ENCODE measurements around the gene PTPRN2. TPM values are rescaled to one million over a fixed set of nuclear protein-coding genes. Genes with fewer than 3 reads are reported as not detected.
"Not testable (repeated sequence)": the region's sequence is repeated elsewhere in the genome, so short reads cannot be mapped to it uniquely, and the experiment has no call there.

PTPRN2 gene
- total RNA-seq, 1 experiment from 2014 or later = 0.11 TPM

DNA sequence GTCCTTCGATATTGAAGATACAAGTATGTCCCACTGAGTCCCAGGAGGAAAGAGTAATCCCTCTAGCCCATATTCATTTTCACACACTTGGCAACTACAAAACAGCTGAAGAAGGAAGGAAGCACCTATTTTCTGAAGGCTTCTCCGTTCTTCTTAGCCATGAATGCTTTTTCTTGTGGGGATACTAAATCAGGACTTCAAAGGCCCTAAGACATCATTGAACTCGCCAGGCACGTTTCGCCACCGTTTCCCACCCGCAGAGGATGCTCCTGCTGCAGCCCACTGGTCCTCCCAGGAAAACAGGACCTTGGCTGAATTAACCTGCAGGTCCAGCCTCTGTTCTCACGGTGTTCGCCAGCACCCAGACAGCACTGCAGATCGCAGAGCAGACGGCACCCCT is 689.4 kb downstream of the PTPRN2 start:
- no peaks in the 10 kb centered on the region for H3K9me3 ChIP-seq (ENCODE audit: low read depth, low read length, poor library complexity, severe bottlenecking)
- no peaks in the 10 kb centered on the region for H3K36me3 ChIP-seq (ENCODE audit: insufficient read depth, low read length, poor library complexity, severe bottlenecking)
- H3K4me1 ChIP-seq (ENCODE audit: insufficient read depth, low read length, poor library complexity, severe bottlenecking) = no peaks in the 10 kb centered on the region
- H3K27ac ChIP-seq (ENCODE audit: low read depth, low read length, poor library complexity, severe bottlenecking) = no peak overlapping the region
- ChIA-PET POLR2A (ENCODE audit: low non-redundant PET) (no interaction called here), CTCF (no interaction called here)
- no peak overlapping the region for H3K4me3 ChIP-seq (ENCODE audit: low read depth, low read length, poor library complexity, severe bottlenecking)
- no TSS peak for BruUV-seq (replicated peaks)
- no peaks in the 10 kb centered on the region for H3K27me3 ChIP-seq (replicated peaks; ENCODE audit: insufficient read depth, low read depth, low read length, poor library complexity)
- TF ChIP-seq, protein P1, sequence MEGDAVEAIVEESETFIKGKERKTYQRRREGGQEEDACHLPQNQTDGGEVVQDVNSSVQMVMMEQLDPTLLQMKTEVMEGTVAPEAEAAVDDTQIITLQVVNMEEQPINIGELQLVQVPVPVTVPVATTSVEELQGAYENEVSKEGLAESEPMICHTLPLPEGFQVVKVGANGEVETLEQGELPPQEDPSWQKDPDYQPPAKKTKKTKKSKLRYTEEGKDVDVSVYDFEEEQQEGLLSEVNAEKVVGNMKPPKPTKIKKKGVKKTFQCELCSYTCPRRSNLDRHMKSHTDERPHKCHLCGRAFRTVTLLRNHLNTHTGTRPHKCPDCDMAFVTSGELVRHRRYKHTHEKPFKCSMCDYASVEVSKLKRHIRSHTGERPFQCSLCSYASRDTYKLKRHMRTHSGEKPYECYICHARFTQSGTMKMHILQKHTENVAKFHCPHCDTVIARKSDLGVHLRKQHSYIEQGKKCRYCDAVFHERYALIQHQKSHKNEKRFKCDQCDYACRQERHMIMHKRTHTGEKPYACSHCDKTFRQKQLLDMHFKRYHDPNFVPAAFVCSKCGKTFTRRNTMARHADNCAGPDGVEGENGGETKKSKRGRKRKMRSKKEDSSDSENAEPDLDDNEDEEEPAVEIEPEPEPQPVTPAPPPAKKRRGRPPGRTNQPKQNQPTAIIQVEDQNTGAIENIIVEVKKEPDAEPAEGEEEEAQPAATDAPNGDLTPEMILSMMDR (conservative IDR thresholded peaks at IDR 0.05; ENCODE audit: low read depth, low read length) = no peak
- intact Hi-C loops (cut with micrococcal nuclease; ENCODE audit: unreplicated experiment) = no loop called here
- DNase-seq (ENCODE audit: low spot score) = no peak

DNA sequence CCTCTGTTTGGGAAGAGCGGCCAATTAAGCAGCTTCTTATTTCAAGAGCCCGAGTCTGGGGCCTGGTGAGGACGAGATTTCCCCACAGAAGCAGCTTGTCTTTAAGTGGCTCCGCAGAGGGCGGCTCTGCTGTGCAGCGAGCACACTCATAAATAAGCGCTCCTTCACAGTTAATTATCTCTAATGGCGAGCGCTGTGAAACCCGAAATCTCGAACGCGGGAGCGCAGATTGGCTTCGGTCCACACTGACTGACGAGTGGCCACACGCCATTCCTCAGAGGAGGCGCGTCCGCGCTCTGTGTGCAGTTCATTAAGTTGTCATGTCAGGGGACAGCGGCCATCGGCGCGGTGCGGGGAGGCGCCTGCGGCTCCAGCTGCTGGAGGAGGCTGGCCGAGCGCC is 689.9 kb downstream of the PTPRN2 start:
- no peak overlapping the region for H3K4me3 ChIP-seq (ENCODE audit: low read depth, low read length, poor library complexity, severe bottlenecking)
- BruUV-seq (replicated peaks) = no TSS peak
- DNase-seq (ENCODE audit: low spot score) = no peak
- no peaks in the 10 kb centered on the region for H3K4me1 ChIP-seq (ENCODE audit: insufficient read depth, low read length, poor library complexity, severe bottlenecking)
- CTCF ChIA-PET = no interaction called here
- H3K27me3 ChIP-seq (replicated peaks; ENCODE audit: insufficient read depth, low read depth, low read length, poor library complexity) = no peaks in the 10 kb centered on the region
- POLR2A ChIA-PET (ENCODE audit: low non-redundant PET) = no interaction called here
- H3K9me3 ChIP-seq (ENCODE audit: low read depth, low read length, poor library complexity, severe bottlenecking) = no peaks in the 10 kb centered on the region
- TF ChIP-seq EZH2 (IDR thresholded peaks at IDR 0.05; ENCODE audit: borderline replicate concordance, low read depth, low read length, poor library complexity, severe bottlenecking) = no peak
- TF ChIP-seq, protein P1 (conservative IDR thresholded peaks at IDR 0.05; ENCODE audit: low read depth, low read length) = no peak
- no peaks in the 10 kb centered on the region for H3K36me3 ChIP-seq (ENCODE audit: insufficient read depth, low read length, poor library complexity, severe bottlenecking)
- intact Hi-C loops (cut with micrococcal nuclease; ENCODE audit: unreplicated experiment) = no loop called here
- no peak overlapping the region for H3K27ac ChIP-seq (ENCODE audit: low read depth, low read length, poor library complexity, severe bottlenecking)

DNA sequence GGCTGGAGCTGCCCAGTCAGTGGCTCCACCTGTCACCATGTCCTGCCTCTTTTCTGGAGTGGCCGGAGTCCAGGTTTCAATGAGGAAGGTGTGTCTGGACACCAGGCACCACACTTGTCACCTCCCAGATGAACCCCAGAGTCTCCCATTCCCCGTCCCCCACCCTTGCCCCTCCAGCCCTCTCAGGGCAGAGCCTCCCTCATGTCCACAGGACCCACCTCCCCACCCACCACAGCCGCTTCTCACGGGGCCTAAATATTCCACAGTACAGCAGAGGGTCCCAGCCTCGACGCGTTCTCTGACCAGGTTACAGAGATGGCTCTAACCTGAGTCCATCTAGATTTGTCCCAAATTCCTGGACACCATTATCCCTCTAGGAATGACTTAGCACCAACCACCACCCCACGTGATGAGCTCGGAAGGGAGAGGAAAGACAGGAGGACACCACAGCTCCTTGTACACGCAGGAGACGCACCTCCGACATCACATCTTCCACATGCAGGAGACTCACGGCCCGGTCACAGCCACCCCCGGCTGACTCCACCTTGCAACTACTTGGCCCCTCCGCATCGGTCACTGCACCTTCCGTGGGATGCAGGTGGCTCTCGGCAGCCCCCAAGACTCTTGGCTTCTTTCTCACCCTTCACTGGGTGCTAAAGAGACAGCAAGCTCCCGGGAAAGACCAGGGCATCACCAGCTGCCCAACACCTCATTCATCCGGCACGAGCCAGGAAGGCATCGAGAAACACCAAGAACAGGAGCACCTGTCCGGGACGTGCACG is 690.7 kb downstream of the PTPRN2 start:
- TF ChIP-seq EZH2 (IDR thresholded peaks at IDR 0.05; ENCODE audit: borderline replicate concordance, low read depth, low read length, poor library complexity, severe bottlenecking) = no peak
- TF ChIP-seq, protein P1 (conservative IDR thresholded peaks at IDR 0.05; ENCODE audit: low read depth, low read length) = no peak
- ChIA-PET POLR2A (ENCODE audit: low non-redundant PET) (no interaction called here), CTCF (no interaction called here)
- H3K9me3 ChIP-seq (ENCODE audit: low read depth, low read length, poor library complexity, severe bottlenecking) = no peaks in the 10 kb centered on the region
- no peak for DNase-seq (ENCODE audit: low spot score)
- no peaks in the 10 kb centered on the region for H3K36me3 ChIP-seq (ENCODE audit: insufficient read depth, low read length, poor library complexity, severe bottlenecking)
- H3K27ac ChIP-seq (ENCODE audit: low read depth, low read length, poor library complexity, severe bottlenecking) = no peak overlapping the region
- no peak overlapping the region for H3K4me3 ChIP-seq (ENCODE audit: low read depth, low read length, poor library complexity, severe bottlenecking)
- no peaks in the 10 kb centered on the region for H3K4me1 ChIP-seq (ENCODE audit: insufficient read depth, low read length, poor library complexity, severe bottlenecking)
- intact Hi-C loops (cut with micrococcal nuclease; ENCODE audit: unreplicated experiment) = no loop called here
- BruUV-seq (replicated peaks) = no TSS peak
- no peaks in the 10 kb centered on the region for H3K27me3 ChIP-seq (replicated peaks; ENCODE audit: insufficient read depth, low read depth, low read length, poor library complexity)

DNA sequence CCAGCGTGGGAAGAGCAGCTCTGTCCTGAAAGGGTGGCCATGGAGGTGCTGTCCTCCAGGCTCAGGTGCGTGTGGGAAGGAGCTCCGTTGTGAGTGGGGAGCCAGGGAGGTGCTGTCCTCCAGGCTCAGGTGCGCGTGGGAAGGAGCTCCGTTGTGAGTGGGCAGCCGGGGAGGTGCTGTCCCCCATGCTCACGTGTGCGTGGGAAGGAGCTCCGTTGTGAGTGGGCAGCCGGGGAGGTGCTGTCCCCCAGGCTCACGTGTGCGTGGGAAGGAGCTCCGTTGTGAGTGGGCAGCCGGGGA is 691.3 kb downstream of the PTPRN2 start:
- H3K9me3 ChIP-seq (ENCODE audit: low read depth, low read length, poor library complexity, severe bottlenecking); CTCF ChIA-PET; H3K4me3 ChIP-seq (ENCODE audit: low read depth, low read length, poor library complexity, severe bottlenecking); H3K36me3 ChIP-seq (ENCODE audit: insufficient read depth, low read length, poor library complexity, severe bottlenecking); H3K4me1 ChIP-seq (ENCODE audit: insufficient read depth, low read length, poor library complexity, severe bottlenecking); H3K27ac ChIP-seq (ENCODE audit: low read depth, low read length, poor library complexity, severe bottlenecking); H3K27me3 ChIP-seq (replicated peaks; ENCODE audit: insufficient read depth, low read depth, low read length, poor library complexity); DNase-seq (ENCODE audit: low spot score); POLR2A ChIA-PET (ENCODE audit: low non-redundant PET); BruUV-seq (replicated peaks); intact Hi-C loops (cut with micrococcal nuclease; ENCODE audit: unreplicated experiment): not testable (repeated sequence)

Data from A673 (cell line).